H1 (cell line): ENCODE results near the gene PKN1. TPM values are rescaled to one million over a fixed set of nuclear protein-coding genes. Genes with fewer than 3 reads are reported as not detected.

Experiments
- ASH2L ChIP-seq: fragments of 200-600, 300-600 bp; sonication (generic); IDR thresholded peaks from one replicate; pipeline ENCODE4 v1.7.1; 2017; ENCODE audit warnings: low read length
- CHD7 ChIP-seq: fragments of 300-600 bp; sonication (generic); IDR thresholded peaks from 2 replicates; pipeline ENCODE4 v1.7.1; 2012; ENCODE audit warnings: low read length, moderate library complexity, mild to moderate bottlenecking, inconsistent platforms; ENCODE audit not compliant: insufficient replicate concordance
- CTCF ChIP-seq, 3 experiments: IDR thresholded peaks; 1 replicate in 2 of 3; 2 replicates in 1 of 3; pipeline versions ENCODE4 v1.5.1 to v1.6.1; 2011; ENCODE audit warnings: low read length in 3 of 3, mild to moderate bottlenecking in 3 of 3, inconsistent platforms in 2 of 3, low read depth in 1 of 3, moderate library complexity in 1 of 3; ENCODE audit not compliant: insufficient read depth in 1 of 3; ENCODE audit errors: control extremely low read depth in 1 of 3
- JUN ChIP-seq: IDR thresholded peaks from 2 replicates; pipeline ENCODE4 v1.6.1; 2011; ENCODE audit warnings: low read depth, mild to moderate bottlenecking, improper control_type of control experiment, low read length
- KDM4A ChIP-seq: IDR thresholded peaks from one replicate; pipeline ENCODE4 v1.7.1; 2012; ENCODE audit warnings: low read depth, mild to moderate bottlenecking, moderate library complexity, low read length, inconsistent platforms; ENCODE audit not compliant: severe bottlenecking
- RNF2 ChIP-seq: fragments of 200-900, 300-1000 bp; sonication (generic); IDR thresholded peaks from 2 replicates; pipeline ENCODE4 v1.7.1; 2016; ENCODE audit warnings: borderline replicate concordance, low read depth, mild to moderate bottlenecking, antibody characterized with exemption, low read length; ENCODE audit not compliant: poor library complexity, severe bottlenecking; ENCODE audit errors: missing control alignments
- SP4 ChIP-seq: IDR thresholded peaks from 2 replicates; pipeline ENCODE4 v1.6.1; 2012; ENCODE audit warnings: low read length, inconsistent platforms
- polyA plus RNA-seq, 7 experiments: library from polyadenylated mRNA; depleted of rRNA in 3 of 7; stranded (reverse) in 5 of 7; unstranded in 2 of 7; fragments of >200 nt in 5 of 7; fragments of 200-250 nt in 2 of 7; gene quantifications; 1 replicate in 5 of 7; 2 replicates in 1 of 7; 4 replicates in 1 of 7; pipeline versions ENCODE4 v1.2.1 to v1.2.3, GENCODE V29; 2011 to 2013; ENCODE audit warnings: missing spikeins in 2 of 7, mixed read lengths in 2 of 7
- total RNA-seq: library from RNA; stranded (reverse); fragmentation: NEBNext Ultra II Directional; extraction: Animal tissue kit (Norgen Biotek cat#: 25700); gene quantifications from 2 replicates; pipeline ENCODE4 v1.2.1, GENCODE V29; 2021

Gene PKN1
- total and polyA plus RNA-seq, 2 of the 8 experiments (the other 6 are each of a cell fraction or from before 2014, with no cell fraction given) = 65.2 to 162 TPM

DNA sequence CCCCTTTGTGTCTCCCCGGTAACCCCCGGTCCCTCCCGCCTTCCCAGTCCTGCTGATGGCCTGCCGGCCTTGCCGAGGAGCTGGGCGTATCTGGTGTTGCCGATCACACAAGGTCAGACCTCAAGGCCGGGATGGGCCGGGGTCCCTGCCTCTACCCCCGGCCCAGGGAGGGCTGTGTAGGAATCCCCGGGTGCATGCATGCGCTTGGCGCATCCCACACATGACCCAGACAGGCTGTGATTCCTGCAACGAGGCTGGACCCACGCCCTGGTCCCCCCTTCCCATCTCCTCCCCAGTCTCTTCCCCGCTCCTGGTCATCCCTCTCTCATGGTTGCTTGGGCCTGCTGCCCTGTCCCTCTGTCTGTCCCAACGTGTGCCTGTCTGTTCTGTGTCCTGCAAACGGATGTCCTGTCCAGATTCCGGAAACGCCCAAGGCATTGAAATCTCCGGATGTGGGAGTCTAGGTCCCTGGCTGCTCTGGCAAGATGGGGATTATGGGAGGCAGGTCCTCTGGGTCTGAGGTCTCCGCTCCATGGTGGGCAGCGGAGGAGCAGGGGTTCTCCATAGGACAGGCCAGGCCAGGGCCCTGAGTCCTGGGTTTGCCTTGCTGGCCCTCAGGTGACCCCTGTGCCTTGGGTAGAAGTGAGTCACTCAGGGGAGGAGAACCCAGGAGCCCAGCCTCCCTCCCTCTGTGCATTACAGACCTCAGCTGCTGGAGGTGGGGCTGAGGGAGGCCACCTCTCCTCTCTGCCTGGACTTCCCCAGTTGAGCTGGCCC, 1.6 kb downstream of the PKN1 start (continued):
- TF ChIP-seq CHD7 = no peak
- no peak for TF ChIP-seq KDM4A
- TF ChIP-seq JUN = no peak
- no peak for TF ChIP-seq CTCF (IDR thresholded peaks at IDR 0.05; ENCODE audit: control extremely low read depth in 1 of 3, insufficient read depth in 1 of 3, low read depth in 1 of 3, low read length in 3 of 3)
- TF ChIP-seq SP4 = no peak
- TF ChIP-seq ASH2L = no peak
- TF ChIP-seq RNF2 = no peak
